Muscle of leg (tissue), 16 donors: ENCODE data around the gene SPN. TPM values are rescaled to one million over a fixed set of nuclear protein-coding genes. Genes with fewer than 3 reads are reported as not detected.
"Not testable (repeated sequence)": the region's sequence is repeated elsewhere in the genome, so short reads cannot be mapped to it uniquely, and the experiment has no call there.

Experiments
- DNase-seq: peaks from one replicate; pipeline ENCODE4 v3.0.0; 2013
- H3K27ac ChIP-seq: one replicate; pipeline ENCODE4 v1.5.1; 2013; ENCODE audit warnings: mild to moderate bottlenecking, low read length, control low read depth
- H3K27me3 ChIP-seq: one replicate; pipeline ENCODE4 v1.6.1; 2013; ENCODE audit warnings: low read length; ENCODE audit not compliant: control insufficient read depth, insufficient read depth
- H3K36me3 ChIP-seq: one replicate; pipeline ENCODE4 v1.6.1; 2013; ENCODE audit warnings: low read length; ENCODE audit not compliant: control insufficient read depth, insufficient read depth
- H3K4me1 ChIP-seq: one replicate; pipeline ENCODE4 v1.6.1; 2013; ENCODE audit warnings: low read length; ENCODE audit not compliant: control insufficient read depth, insufficient read depth
- H3K4me3 ChIP-seq: one replicate; pipeline ENCODE4 v1.5.1; 2013; ENCODE audit warnings: low read length, control low read depth
- H3K9me3 ChIP-seq: replicated peaks from 2 replicates; pipeline ENCODE4 v1.6.1; 2013; ENCODE audit warnings: low read depth, low read length; ENCODE audit not compliant: control insufficient read depth
- WGBS: methylation state at CpG from one replicate; pipeline ENCODE4 v1.1.5; 2013; ENCODE audit warnings: missing lambda C conversion rate; ENCODE audit not compliant: insufficient coverage; 5-methylcytosine and 5-hydroxymethylcytosine counted together
- long read RNA-seq, 11 donors: transcript quantifications; one replicate each; lab custom pipeline, GENCODE V29; 2026
- polyA plus RNA-seq, 8 donors: library from polyadenylated mRNA; unstranded; fragments of 120-200 nt; gene quantifications; one replicate each; pipeline versions ENCODE4 v1.2.1 to v1.2.3, GENCODE V29; 2013; ENCODE audit warnings: inconsistent platforms in 1 of 8, low replicate concordance in 1 of 8; ENCODE audit not compliant: insufficient read length in 8 of 8, insufficient read depth in 1 of 8
- total RNA-seq: library from RNA; stranded (reverse); fragments of 120-200 nt; gene quantifications from one replicate; pipeline ENCODE4 v1.2.4, GENCODE V29; 2013

Gene SPN
- total RNA-seq (0.31 TPM), polyA plus RNA-seq (1 to 10 TPM in 5 of 8 donors, under 1 TPM in 3; 0.66 to 1.5 (median 1.1) TPM)
- long read RNA-seq, donor 1, result 0 reads
- long read RNA-seq, donor 2, result 0 reads
- long read RNA-seq, donor 3, result 0 reads
- long read RNA-seq, donor 4, partial matches to known transcripts, result 0 of 3 reads
- long read RNA-seq, donor 4, other reads (novel, unspliced or antisense), result 0 of 3 reads
- long read RNA-seq, donor 5, partial matches to known transcripts, result 0 of 1 reads
- long read RNA-seq, donor 5, other reads (novel, unspliced or antisense), result 0 of 1 reads
- long read RNA-seq, donor 6, partial matches to known transcripts, result 0 of 1 reads
- long read RNA-seq, donor 6, other reads (novel, unspliced or antisense), result 0 of 1 reads
- long read RNA-seq, donor 7, partial matches to known transcripts, result 0 of 2 reads
- long read RNA-seq, donor 7, other reads (novel, unspliced or antisense), result 0 of 2 reads
- long read RNA-seq, donor 8, partial matches to known transcripts, result 0 of 2 reads
- long read RNA-seq, donor 8, other reads (novel, unspliced or antisense), result 0 of 2 reads
- long read RNA-seq, donor 9, result 0 reads
- long read RNA-seq, donor 10, partial matches to known transcripts, result 0 of 1 reads
- long read RNA-seq, donor 10, other reads (novel, unspliced or antisense), result 0 of 1 reads
- long read RNA-seq, donor 11, partial matches to known transcripts, result 0 of 1 reads
- long read RNA-seq, donor 11, other reads (novel, unspliced or antisense), result 0 of 1 reads

- DNase-seq, result no peak
- 82% methylated on average over 13 of the region's 18 CpGs for WGBS
- peaks cover 17% of the 10 kb centered on the region for H3K4me1 ChIP-seq
- no peaks in the 10 kb centered on the region for H3K36me3 ChIP-seq
- no peak within 1 kb of the TSS for H3K27ac ChIP-seq
- H3K4me3 ChIP-seq, result peak within 1 kb of the TSS; percentile 19
- no peaks in the 10 kb centered on the region for H3K27me3 ChIP-seq
- no peaks in the 10 kb centered on the region for H3K9me3 ChIP-seq
These were observed at the start of gene SPN for GRCh38 chr16:29663016-29663806. Gene SPN (plus strand): TSS chr16:29663247. CDS start chr16:29663729, 482 bp downstream.

- DNase-seq, result peak; percentile 88
- H3K4me1 ChIP-seq, H3K36me3 ChIP-seq, H3K9me3 ChIP-seq, H3K27me3 ChIP-seq, H3K27ac ChIP-seq: not testable (repeated sequence)
- H3K4me3 ChIP-seq, result peak overlapping the region; percentile 47
- WGBS, result under 1% methylated on average over 74 of the region's 100 CpGs
These were observed 49.6 kb upstream of the SPN start for GRCh38 chr16:29613307-29614057.

GRCh38 chr16:29614691-29615314, 48.2 kb upstream of the SPN start:
- not testable (repeated sequence) for DNase-seq, H3K9me3 ChIP-seq, H3K27ac ChIP-seq, H3K4me1 ChIP-seq, H3K27me3 ChIP-seq, H3K36me3 ChIP-seq, H3K4me3 ChIP-seq
- WGBS, result 35% methylated on average over 5 of the region's 22 CpGs

- not testable (repeated sequence) for H3K9me3 ChIP-seq, DNase-seq, H3K4me3 ChIP-seq, H3K27me3 ChIP-seq, H3K36me3 ChIP-seq, H3K4me1 ChIP-seq, H3K27ac ChIP-seq
- no CpG with 5 or more reads among the region's 6 CpGs for WGBS
These were observed 46.9 kb upstream of the SPN start for GRCh38 chr16:29616127-29616526.

- WGBS, result 79% methylated on average over 4 of the region's 6 CpGs
- not testable (repeated sequence) for DNase-seq, H3K27ac ChIP-seq, H3K36me3 ChIP-seq, H3K4me1 ChIP-seq, H3K27me3 ChIP-seq, H3K4me3 ChIP-seq, H3K9me3 ChIP-seq
These were observed 42.5 kb upstream of the SPN start for GRCh38 chr16:29620591-29620990.

- not testable (repeated sequence) for H3K4me3 ChIP-seq, H3K27ac ChIP-seq, H3K27me3 ChIP-seq, H3K4me1 ChIP-seq, H3K9me3 ChIP-seq, H3K36me3 ChIP-seq, DNase-seq
- no CpG with 5 or more reads among the region's 18 CpGs for WGBS
These were observed 40.3 kb upstream of the SPN start for GRCh38 chr16:29622738-29623137.

GRCh38 chr16:29623253-29623652, 39.8 kb upstream of the SPN start:
- H3K27me3 ChIP-seq, DNase-seq, H3K36me3 ChIP-seq, H3K27ac ChIP-seq, H3K4me3 ChIP-seq, H3K4me1 ChIP-seq, H3K9me3 ChIP-seq: not testable (repeated sequence)
- WGBS, result no CpG with 5 or more reads among the region's 5 CpGs

- not testable (repeated sequence) for H3K9me3 ChIP-seq, H3K27ac ChIP-seq, H3K36me3 ChIP-seq, H3K4me1 ChIP-seq, H3K4me3 ChIP-seq, DNase-seq, H3K27me3 ChIP-seq
- 87% methylated on average over 3 of the region's 4 CpGs for WGBS
These were observed 37.9 kb upstream of the SPN start for GRCh38 chr16:29625114-29625513.

- not testable (repeated sequence) for H3K4me3 ChIP-seq, H3K9me3 ChIP-seq, DNase-seq, H3K4me1 ChIP-seq, H3K27me3 ChIP-seq, H3K36me3 ChIP-seq, H3K27ac ChIP-seq
- 75% methylated on average over 11 of the region's 16 CpGs for WGBS
These were observed 36.2 kb upstream of the SPN start for GRCh38 chr16:29626778-29627331.
